ENCODE results near the gene IGF2.

GRCh38 chr11:2187280-2187707 is 48.1 kb upstream of the IGF2 start:
- TF ChIP-seq CTCF (IDR thresholded peaks at IDR 0.05): no peak
- TF ChIP-seq POLR2A (IDR thresholded peaks at IDR 0.05): no peak

Measured in Peyer's patch (tissue), 4 donors.